ENCODE results near the gene MZT2B. TPM values are rescaled to one million over a fixed set of nuclear protein-coding genes. Genes with fewer than 3 reads are reported as not detected.
"Not testable (repeated sequence)": the region's sequence is repeated elsewhere in the genome, so short reads cannot be mapped to it uniquely, and the experiment has no call there.

MZT2B gene
- total RNA-seq, 1 experiment from 2014 or later, result 112 TPM

GRCh38 chr2:130188958-130189357 lies 6.9 kb downstream of the MZT2B start:
- in situ Hi-C loops (cut with HindIII; ENCODE audit: low pct_unique_long_range_greater_than_20kb, low sequenced_read_pairs); DNase-seq (ENCODE audit: low read depth, low spot score): not testable (repeated sequence)

GRCh38 chr2:130190237-130190636 lies 8.2 kb downstream of the MZT2B start:
- in situ Hi-C loops (cut with HindIII; ENCODE audit: low pct_unique_long_range_greater_than_20kb, low sequenced_read_pairs), result no loop called here

GRCh38 chr2:130191319-130191718 lies 9.3 kb downstream of the MZT2B start:
- DNase-seq (ENCODE audit: low read depth, low spot score); in situ Hi-C loops (cut with HindIII; ENCODE audit: low pct_unique_long_range_greater_than_20kb, low sequenced_read_pairs): not testable (repeated sequence)

More at GRCh38 chr2:130190237-130190636, 8.2 kb downstream of the MZT2B start:
- DNase-seq (ENCODE audit: low read depth, low spot score), result no peak

GRCh38 chr2:130192451-130192850 lies 10.4 kb downstream of the MZT2B start:
- in situ Hi-C loops (cut with HindIII; ENCODE audit: low pct_unique_long_range_greater_than_20kb, low sequenced_read_pairs); DNase-seq (ENCODE audit: low read depth, low spot score): not testable (repeated sequence)

- in situ Hi-C loops (cut with HindIII; ENCODE audit: low pct_unique_long_range_greater_than_20kb, low sequenced_read_pairs), result not testable (repeated sequence)
Measured at GRCh38 chr2:130193824-130194223, 11.8 kb downstream of the MZT2B start.

GRCh38 chr2:130195089-130195635 lies 13.1 kb downstream of the MZT2B start:
- in situ Hi-C loops (cut with HindIII; ENCODE audit: low pct_unique_long_range_greater_than_20kb, low sequenced_read_pairs); DNase-seq (ENCODE audit: low read depth, low spot score): not testable (repeated sequence)

More at GRCh38 chr2:130193824-130194223, 11.8 kb downstream of the MZT2B start:
- DNase-seq (ENCODE audit: low read depth, low spot score), result not testable (repeated sequence)

GRCh38 chr2:130196052-130196451 lies 14.0 kb downstream of the MZT2B start:
- DNase-seq (ENCODE audit: low read depth, low spot score); in situ Hi-C loops (cut with HindIII; ENCODE audit: low pct_unique_long_range_greater_than_20kb, low sequenced_read_pairs): not testable (repeated sequence)

- in situ Hi-C loops (cut with HindIII; ENCODE audit: low pct_unique_long_range_greater_than_20kb, low sequenced_read_pairs), result no loop called here
- DNase-seq (ENCODE audit: low read depth, low spot score), result no peak
Measured at GRCh38 chr2:130198343-130198742, 16.3 kb downstream of the MZT2B start, which contains the start of gene TUBA3E. Gene TUBA3E (minus strand): TSS chr2:130198439. CDS start chr2:130198360, 79 bp downstream.

- in situ Hi-C loops (cut with HindIII; ENCODE audit: low pct_unique_long_range_greater_than_20kb, low sequenced_read_pairs); DNase-seq (ENCODE audit: low read depth, low spot score): not testable (repeated sequence)
Measured at GRCh38 chr2:130202518-130202917, 20.5 kb downstream of the MZT2B start.

GRCh38 chr2:130203150-130203549 lies 21.1 kb downstream of the MZT2B start:
- DNase-seq (ENCODE audit: low read depth, low spot score); in situ Hi-C loops (cut with HindIII; ENCODE audit: low pct_unique_long_range_greater_than_20kb, low sequenced_read_pairs): not testable (repeated sequence)

- in situ Hi-C loops (cut with HindIII; ENCODE audit: low pct_unique_long_range_greater_than_20kb, low sequenced_read_pairs); DNase-seq (ENCODE audit: low read depth, low spot score): not testable (repeated sequence)
Measured at GRCh38 chr2:130207051-130207450, 25.0 kb downstream of the MZT2B start.

- in situ Hi-C loops (cut with HindIII; ENCODE audit: low pct_unique_long_range_greater_than_20kb, low sequenced_read_pairs), result not testable (repeated sequence)
Measured at GRCh38 chr2:130219147-130219546, 37.1 kb downstream of the MZT2B start.

GRCh38 chr2:130220505-130220904 lies 38.4 kb downstream of the MZT2B start:
- in situ Hi-C loops (cut with HindIII; ENCODE audit: low pct_unique_long_range_greater_than_20kb, low sequenced_read_pairs); DNase-seq (ENCODE audit: low read depth, low spot score): not testable (repeated sequence)

More at GRCh38 chr2:130219147-130219546, 37.1 kb downstream of the MZT2B start:
- DNase-seq (ENCODE audit: low read depth, low spot score), result not testable (repeated sequence)

- in situ Hi-C loops (cut with HindIII; ENCODE audit: low pct_unique_long_range_greater_than_20kb, low sequenced_read_pairs); DNase-seq (ENCODE audit: low read depth, low spot score): not testable (repeated sequence)
Measured at GRCh38 chr2:130222523-130222922, 40.5 kb downstream of the MZT2B start.

GRCh38 chr2:130228005-130228404 lies 45.9 kb downstream of the MZT2B start:
- DNase-seq (ENCODE audit: low read depth, low spot score); in situ Hi-C loops (cut with HindIII; ENCODE audit: low pct_unique_long_range_greater_than_20kb, low sequenced_read_pairs): not testable (repeated sequence)

GRCh38 chr2:130228467-130229160 lies 46.6 kb downstream of the MZT2B start:
- DNase-seq (ENCODE audit: low read depth, low spot score); in situ Hi-C loops (cut with HindIII; ENCODE audit: low pct_unique_long_range_greater_than_20kb, low sequenced_read_pairs): not testable (repeated sequence)

GRCh38 chr2:130229161-130229510 lies 47.1 kb downstream of the MZT2B start:
- in situ Hi-C loops (cut with HindIII; ENCODE audit: low pct_unique_long_range_greater_than_20kb, low sequenced_read_pairs), result not testable (repeated sequence)
- peak; percentile 80 for DNase-seq (ENCODE audit: low read depth, low spot score)

- in situ Hi-C loops (cut with HindIII; ENCODE audit: low pct_unique_long_range_greater_than_20kb, low sequenced_read_pairs); DNase-seq (ENCODE audit: low read depth, low spot score): not testable (repeated sequence)
Measured at GRCh38 chr2:130230376-130230775, 48.3 kb downstream of the MZT2B start.

GRCh38 chr2:130230907-130231306 lies 48.8 kb downstream of the MZT2B start:
- DNase-seq (ENCODE audit: low read depth, low spot score); in situ Hi-C loops (cut with HindIII; ENCODE audit: low pct_unique_long_range_greater_than_20kb, low sequenced_read_pairs): not testable (repeated sequence)
